GM12878 (cell line): Measurements from ENCODE around the gene BICDL2.

ENCODE experiments used
- CBX3 ChIP-seq: fragments of 200-600 bp; sonication (generic); IDR thresholded peaks from 2 replicates; pipeline ENCODE4 v1.6.1; 2016; ENCODE audit warnings: low read depth, borderline replicate concordance
- CHD4 ChIP-seq: fragments of 200-600 bp; sonication (generic); IDR thresholded peaks from 2 replicates; pipeline ENCODE4 v1.6.1; 2016; ENCODE audit warnings: mild to moderate bottlenecking
- HDAC6 ChIP-seq: fragments of 200-600 bp; sonication (generic); IDR thresholded peaks from one replicate; pipeline ENCODE4 v1.8.0; 2017; ENCODE audit warnings: antibody characterized with exemption; ENCODE audit not compliant: unreplicated experiment
- PBX3 ChIP-seq: IDR thresholded peaks from 2 replicates; pipeline ENCODE4 v1.6.1; 2011; ENCODE audit warnings: mild to moderate bottlenecking, low read depth, low read length, moderate library complexity; ENCODE audit not compliant: insufficient replicate concordance
- POLR2AphosphoS5 ChIP-seq: IDR thresholded peaks from 2 replicates; pipeline ENCODE4 v1.6.1; 2011; ENCODE audit warnings: mild to moderate bottlenecking, low read length, inconsistent platforms
- RCOR1 ChIP-seq: conservative IDR thresholded peaks from 2 replicates; pipeline ENCODE4 v1.6.1; 2012; ENCODE audit warnings: low read depth, low read length, improper control_type of control experiment
- SMAD1 ChIP-seq: fragments of 450-650 bp; IDR thresholded peaks from 2 replicates; pipeline ENCODE4 v1.6.1; 2018; ENCODE audit warnings: mild to moderate bottlenecking, low read depth; ENCODE audit not compliant: partially characterized antibody
- TCF12 ChIP-seq: IDR thresholded peaks from 2 replicates; pipeline ENCODE4 v1.6.1; 2011; ENCODE audit warnings: low read depth, mild to moderate bottlenecking, low read length
- ZSCAN29 ChIP-seq: fragments of 450-650 bp; IDR thresholded peaks from 2 replicates; pipeline ENCODE4 v1.6.1; 2017; ENCODE audit warnings: mild to moderate bottlenecking, moderate library complexity
- TF ChIP-seq, protein P1 (sequence below), 3 experiments: IDR thresholded peaks in 2 of 3; conservative IDR thresholded peaks in 1 of 3; 2 replicates each; pipeline ENCODE4 v1.5.1; 2011; ENCODE audit warnings: low read depth in 3 of 3, low read length in 3 of 3, mild to moderate bottlenecking in 3 of 3, control low read depth in 2 of 3, moderate library complexity in 2 of 3, inconsistent platforms in 1 of 3, mixed read lengths in 1 of 3; ENCODE audit not compliant: control insufficient read depth in 2 of 3, insufficient read depth in 1 of 3; ENCODE audit errors: extremely low read depth in 1 of 3

DNA sequence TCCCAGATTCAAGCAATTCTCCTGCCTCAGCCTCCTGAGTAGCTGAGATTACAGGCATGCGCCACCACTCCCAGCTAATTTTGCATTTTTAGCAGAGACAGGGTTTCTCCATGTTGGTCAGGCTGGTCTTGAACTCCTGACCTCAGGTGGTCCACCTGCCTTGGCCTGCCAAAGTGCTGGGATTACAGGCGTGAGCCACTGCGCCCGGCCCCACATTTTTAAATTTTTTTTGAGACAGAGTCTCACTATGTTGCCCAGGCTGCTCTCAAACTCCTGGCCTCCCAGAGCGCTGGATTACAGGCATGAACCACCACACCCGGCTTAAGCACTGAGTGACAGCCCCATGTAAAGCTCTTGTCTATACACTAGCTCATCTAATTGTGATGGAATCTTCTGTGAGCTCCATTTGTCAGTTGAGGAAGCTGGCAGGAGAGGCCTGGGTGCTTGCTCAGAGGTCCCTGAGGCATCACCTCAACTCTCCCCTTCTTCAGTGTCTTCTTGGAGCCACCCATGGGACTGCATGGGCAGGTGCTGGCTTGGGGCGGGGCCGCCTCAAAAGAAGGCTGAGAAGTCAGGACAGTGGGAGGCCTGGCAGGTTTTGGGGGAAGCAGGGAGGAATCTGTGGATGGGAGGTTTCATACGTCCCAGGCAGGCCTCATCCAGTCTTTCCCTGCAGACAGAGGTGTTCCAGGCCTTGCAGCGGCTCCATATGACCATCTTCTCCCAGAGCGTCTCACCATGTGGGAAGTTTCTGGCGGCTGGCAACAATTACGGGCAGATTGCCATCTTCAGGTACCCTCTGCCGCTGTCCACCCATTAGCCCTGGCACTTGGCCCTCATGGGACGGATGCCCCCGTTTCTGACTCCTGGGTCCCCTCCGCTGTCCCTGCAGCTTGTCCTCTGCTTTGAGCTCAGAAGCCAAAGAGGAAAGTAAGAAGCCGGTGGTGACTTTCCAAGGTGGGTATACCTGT, 11.4 kb downstream of the BICDL2 start:
- TF ChIP-seq, protein P1, sequence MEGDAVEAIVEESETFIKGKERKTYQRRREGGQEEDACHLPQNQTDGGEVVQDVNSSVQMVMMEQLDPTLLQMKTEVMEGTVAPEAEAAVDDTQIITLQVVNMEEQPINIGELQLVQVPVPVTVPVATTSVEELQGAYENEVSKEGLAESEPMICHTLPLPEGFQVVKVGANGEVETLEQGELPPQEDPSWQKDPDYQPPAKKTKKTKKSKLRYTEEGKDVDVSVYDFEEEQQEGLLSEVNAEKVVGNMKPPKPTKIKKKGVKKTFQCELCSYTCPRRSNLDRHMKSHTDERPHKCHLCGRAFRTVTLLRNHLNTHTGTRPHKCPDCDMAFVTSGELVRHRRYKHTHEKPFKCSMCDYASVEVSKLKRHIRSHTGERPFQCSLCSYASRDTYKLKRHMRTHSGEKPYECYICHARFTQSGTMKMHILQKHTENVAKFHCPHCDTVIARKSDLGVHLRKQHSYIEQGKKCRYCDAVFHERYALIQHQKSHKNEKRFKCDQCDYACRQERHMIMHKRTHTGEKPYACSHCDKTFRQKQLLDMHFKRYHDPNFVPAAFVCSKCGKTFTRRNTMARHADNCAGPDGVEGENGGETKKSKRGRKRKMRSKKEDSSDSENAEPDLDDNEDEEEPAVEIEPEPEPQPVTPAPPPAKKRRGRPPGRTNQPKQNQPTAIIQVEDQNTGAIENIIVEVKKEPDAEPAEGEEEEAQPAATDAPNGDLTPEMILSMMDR (IDR thresholded peaks at IDR 0.05 in 2 of 3, conservative IDR thresholded peaks at IDR 0.05 in 1 of 3; ENCODE audit: control insufficient read depth in 2 of 3, extremely low read depth in 1 of 3, insufficient read depth in 1 of 3, low read depth in 3 of 3, low read length in 3 of 3): no peak
- TF ChIP-seq HDAC6 (no peak), CBX3 (no peak), CHD4 (no peak), SMAD1 (no peak), POLR2AphosphoS5 (no peak), ZSCAN29 (no peak), PBX3 (no peak), TCF12 (no peak), RCOR1 (no peak)
